HG03520 (cell line): Measurements from ENCODE around the gene VANGL1.

Source experiments
- ATAC-seq: cut with Tn5 transposase; IDR thresholded peaks from one replicate; pipeline ENCODE4 v1.9.1; 2021; ENCODE audit warnings: mild to moderate bottlenecking, moderate library complexity; ENCODE audit not compliant: unreplicated experiment

The VANGL1 gene

DNA sequence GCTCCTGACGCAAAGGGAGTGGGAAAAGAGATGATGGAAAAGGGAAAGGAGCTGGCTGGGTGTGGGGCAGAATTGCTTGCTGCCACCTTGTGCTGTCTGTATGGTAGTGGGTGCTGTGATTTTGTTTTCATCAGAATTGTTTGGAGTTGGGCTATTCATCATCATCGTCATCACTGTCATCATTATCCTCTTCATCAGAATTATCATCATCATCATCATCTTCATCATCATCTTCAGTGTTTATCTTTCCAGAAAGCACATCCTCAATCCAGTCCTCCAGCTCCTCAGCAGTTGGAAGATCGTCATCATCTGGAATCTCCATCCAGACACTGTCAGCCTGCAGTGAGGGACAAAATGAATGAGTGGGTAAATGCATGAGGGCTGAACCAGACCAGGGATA, 59.3 kb downstream of the VANGL1 start:
- ATAC-seq, result no peak

DNA sequence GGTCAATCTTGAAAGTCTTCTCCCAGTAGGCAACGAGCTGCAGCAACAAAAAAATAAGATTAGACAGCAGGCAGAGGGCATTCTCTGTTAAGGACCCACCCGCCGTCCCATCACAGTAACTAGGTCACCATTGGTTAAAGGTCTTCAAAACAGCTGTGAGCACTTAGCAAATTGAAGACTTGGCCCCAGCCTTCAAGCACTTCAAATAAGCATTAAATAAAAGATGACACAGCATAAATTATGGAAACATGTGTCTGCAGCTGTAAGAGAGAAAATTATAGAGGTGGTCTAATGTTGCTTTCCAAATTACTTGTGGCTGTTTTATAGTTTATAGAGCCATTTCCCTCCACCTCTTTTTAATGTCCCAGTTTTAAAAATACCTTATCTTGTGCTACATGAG, 61.2 kb downstream of the VANGL1 start:
- no peak for ATAC-seq

DNA sequence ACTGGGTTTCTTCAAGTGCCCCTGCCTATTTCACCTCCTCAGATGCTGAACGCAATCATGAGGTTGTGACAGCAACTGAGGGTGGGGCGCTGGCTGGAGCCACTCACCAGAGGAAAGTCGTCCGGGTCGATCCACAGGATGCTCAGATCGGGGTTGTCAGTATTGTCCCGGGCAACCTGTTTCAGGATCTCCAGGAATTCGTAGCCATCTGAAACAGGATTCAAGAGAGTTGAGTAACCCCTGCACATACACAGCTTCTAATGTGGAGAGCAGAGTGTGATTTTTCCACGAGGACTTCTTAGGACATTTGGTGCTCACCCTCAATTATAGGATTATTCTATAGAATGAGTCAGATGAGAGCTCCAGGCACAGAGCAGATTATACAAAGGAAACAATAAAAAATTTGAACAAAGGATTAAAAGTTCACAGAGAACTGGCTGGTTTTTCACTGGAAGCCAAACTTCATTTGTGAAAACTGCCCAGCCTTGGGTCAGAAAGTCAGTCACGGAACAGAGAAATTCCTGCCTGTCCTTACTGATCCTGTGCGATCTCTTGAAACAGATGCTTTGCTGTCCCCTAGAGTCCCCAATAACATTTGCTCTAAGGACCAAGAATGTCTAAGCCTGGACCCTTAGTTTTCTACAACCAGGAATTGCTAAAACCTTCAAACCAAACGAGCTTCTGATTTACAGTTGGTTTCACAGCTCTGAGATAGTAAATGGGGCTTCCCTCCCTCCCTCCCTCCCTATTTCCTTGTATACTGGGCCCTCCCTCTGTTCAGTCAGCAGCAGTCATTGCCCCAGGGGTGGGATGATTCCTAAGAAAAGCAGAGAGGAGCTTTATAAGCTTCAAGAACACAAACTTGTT, 63.5 kb downstream of the VANGL1 start:
- no peak for ATAC-seq

DNA sequence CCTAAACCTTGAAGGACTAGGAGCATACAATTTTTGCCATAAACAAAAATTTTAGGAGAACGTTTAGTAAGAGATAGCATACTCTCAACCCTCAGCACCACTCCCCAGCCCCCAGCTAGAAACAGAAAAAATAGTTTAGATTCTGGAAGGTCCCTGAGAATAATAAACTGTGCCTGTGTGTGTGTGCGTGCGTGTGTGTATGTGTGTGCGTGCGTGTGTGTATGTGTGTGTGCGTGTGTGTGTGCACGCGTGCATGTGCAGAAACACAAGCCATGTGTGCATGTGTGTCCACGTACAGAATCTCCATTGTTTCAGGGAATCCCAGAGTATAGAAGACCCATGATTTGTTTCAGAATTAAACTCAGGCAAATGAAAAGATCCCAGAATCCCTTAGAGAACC, 64.2 kb downstream of the VANGL1 start:
- no peak for ATAC-seq

DNA sequence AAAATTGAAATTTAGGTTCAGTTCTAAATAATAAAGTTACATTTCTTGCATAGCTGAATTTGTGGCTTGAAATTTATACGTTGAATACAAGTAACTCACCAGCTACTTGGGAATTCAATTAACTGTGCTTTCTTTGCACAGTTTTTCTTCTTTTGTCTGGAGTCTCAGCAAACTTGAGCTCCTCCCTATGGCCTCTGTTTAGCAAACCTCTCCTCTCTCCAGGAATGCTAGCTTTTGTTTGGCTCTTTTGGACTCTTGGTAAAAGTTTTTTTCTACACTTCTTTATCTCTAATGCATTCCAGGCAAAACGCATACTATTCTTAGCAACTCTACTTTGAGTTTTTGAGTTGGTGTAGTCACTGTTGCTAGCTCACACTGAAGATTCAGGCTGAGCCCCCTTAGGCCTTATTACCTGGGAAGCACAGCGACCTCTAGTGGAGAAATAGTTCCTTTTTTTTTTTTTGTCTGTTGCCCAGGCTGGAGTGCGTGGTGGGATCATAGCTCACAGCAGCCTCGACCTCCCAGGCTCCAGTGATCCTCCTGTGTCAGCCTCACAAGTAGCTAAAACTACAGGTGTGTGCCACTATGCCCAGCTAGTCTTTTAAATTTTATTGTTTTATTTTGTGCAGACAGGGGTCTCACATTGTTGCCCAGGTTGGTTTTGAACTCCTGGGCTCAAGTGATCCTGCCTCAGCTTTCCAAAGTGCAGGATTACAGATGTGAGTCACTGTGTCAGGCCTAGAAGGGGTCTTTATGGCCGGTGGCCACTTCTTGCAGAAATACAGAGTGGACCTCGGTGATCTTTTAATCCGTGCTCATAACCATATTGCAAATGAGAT, 65.0 kb downstream of the VANGL1 start:
- no peak for ATAC-seq

DNA sequence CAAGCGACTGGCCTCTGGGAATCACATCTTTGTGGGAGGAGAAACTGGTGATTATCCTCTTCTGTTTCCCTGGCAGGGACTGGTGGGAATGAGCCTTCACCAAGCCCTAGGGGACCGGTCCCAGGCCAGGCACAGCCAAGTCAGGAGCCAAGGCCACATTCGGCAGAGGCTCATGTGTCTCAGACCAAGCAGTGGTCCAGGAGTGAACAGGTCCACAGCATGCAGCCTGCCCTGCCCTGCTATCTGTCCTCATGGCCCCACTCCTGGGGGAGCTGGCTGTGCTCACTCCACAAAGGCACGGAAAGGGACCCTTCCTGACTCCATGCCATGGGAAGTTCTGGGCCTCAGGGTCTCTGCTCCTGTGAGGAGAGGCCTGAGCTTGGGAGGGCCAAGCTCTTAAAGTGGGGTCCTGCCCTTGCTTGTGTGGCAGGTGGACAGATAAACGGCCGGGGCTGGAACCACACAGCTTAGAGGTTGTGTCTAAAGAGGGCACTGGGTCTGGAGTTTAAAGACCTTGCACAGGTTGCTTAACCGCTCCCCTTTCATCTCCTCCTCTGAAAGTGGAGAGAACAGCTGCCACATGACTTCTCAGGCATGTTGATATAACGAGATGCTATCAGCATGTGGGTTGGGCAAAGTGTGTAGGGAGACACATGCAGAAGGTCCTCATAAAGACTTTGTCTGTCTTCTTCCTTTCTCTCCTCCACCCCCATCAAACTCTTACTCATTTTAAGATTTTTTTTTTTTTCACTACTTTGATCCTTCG, 69.3 kb downstream of the VANGL1 start:
- ATAC-seq, result no peak

DNA sequence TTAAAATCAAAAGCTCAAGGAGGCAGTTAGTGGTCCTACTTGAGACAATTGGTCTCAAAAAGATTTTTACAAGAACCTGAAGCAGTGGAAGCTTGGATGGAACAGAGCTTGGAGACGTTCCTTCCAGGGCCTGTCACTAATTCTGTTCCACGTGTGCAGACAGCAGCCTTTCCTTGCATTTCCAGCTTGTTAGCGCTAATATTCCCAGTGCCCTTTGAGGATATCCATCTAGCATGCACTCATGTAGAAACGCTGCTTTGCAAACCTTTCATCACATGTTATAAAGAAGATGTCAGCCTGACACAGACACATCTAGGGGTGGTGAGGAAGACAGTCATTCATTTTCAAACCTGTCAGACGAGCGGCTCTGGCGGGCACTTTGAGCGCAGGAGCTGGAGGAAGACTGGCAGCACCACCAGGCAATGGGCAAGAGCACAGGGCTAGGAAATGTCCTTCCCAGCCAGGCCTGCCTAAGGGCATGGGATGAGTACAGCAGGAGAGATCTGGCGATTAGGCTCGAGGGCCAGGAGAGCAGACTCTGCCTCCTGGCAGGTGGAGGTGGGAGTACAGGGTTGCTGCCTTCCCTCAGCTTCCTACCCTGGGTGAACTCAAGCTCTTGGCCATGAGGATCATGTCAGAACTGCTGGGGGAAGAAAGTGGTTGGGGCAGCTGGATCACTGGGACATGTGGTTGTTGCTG, 71.3 kb downstream of the VANGL1 start:
- ATAC-seq, result no peak

DNA sequence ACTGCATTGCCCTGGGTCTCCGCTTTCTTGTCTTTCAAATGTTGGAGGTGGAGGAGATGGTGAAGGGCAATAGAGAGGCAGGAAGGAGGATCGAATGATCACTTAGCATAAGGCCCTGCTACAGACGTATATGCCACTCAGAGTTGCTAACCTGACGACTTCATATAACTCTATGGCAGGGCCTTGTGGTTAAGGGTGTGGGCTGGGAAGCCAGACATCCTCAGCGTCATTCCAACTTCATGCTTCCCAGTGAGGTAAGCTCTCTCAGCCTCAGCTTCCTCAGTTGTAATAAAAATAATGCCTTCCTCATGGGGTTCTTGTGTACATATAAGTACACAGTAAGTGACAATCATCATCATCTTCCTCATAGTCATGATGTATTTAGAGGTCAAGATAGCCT, 72.1 kb downstream of the VANGL1 start:
- no peak for ATAC-seq

DNA sequence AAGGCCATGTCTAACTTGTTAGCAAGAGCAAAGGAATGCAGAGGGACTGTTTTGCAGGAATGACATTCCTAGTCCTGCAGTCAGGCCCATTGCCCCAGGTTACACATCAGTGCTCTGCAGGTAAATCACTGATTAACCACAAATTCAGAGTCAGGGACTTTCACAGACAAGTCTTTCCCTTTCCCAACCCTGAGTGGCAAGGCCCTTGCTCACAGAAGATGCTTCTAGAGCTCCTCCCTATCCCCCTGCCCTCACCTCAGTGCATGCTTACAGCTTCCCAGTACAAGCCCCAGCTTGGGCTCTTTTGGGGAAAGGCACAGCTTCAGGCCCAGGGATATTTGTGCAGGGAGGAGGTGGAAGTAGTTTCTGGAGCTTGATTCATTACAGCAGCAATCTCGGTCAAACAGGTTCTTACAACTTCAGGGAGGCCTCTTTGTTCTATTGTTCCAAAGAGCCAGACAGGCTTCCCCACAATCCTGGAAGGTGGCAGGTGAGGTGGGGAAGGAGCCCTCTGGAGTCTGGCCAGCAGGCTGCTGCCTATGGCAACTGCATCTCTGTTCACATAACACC, 72.9 kb downstream of the VANGL1 start:
- no peak for ATAC-seq

DNA sequence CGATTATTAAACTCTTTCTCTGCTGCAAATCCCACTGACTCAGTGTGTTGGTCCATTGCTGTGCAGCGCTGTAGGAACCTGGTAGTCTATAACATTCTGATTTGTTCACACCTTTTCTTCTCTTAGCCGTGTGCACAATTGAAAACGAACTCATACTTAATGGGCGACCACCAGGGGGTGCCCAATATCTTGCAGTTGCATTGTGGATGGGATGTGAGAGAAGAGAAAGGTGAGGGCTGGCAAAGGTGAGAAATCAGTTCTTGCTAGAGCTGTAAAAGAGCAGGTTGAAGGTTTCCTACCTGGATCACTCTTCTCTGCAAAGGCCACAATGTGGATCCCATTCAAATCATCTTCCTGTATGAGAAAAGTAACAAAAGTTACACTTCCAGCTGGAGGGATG, 75.8 kb downstream of the VANGL1 start:
- ATAC-seq, result no peak

DNA sequence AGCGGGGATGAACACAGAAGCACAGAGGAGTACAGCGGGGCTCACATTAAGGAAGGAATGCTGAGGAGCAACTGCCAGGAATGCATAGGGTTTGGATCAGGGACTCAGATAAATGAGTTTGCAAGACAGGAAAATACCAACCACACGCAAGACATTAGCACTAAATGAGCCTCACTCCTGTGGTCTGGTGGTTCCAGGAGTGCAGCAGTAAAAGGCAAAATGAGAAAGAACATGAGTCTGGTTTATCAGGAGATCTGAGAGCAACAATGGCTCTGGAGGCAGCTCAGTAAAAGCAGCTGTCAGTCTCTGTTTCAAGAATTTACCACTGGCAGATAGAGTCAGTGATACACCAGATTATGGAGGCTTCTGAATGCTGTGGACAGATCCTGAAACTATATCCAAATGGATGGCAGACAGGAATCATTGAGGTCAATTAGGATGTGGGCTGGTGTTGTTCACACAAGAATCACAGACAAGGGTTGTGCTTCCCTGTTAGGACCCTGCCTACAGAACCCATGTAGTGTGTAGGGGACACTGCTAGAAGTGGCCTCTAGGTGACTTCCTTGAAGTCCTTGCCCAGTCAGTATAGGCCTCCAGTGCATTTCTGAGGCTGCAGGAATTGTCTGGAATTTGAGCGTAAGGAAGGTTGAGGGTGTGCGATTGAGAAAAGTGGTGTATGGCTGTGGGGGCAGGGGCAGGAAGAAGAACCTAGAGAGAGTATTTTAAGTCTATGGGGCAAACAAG, 76.4 kb downstream of the VANGL1 start:
- ATAC-seq, result no peak

DNA sequence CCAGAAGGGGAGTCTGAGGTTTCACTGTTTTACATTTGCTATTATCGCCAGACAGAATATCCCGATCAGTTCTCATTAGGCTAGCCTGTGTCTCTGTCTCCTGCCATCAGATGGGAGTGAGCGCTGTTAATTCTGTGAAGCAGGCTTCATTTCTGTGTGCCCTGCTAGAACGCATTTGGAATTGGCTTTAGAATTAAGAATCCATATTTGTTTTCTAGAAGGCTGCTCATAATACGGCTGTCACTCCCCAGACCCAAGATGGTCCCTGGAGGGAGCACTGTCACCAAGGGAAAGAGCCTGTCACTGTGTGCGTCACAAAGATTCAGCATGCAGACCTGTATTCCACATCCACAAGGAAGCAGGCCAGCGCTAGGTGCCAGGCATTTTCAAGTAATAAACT, 77.5 kb downstream of the VANGL1 start:
- no peak for ATAC-seq

DNA sequence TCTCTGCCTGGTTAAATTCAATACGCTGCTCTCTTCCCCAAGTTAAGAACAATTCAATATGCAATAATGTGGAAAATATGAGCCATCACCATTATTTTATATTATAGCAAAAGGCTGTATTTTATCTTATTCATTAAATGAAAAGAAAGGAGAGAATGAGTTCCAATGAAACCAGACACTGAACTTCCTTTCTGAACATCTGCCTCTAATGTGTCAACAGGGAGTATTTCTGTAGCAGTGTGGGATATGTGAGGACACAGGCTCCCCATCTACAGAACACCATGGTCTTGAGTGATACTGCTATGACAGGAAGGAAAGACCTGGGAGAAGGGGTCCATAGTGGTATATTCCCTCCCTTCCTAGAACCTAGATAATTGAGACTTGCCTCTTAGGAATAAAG, 80.5 kb downstream of the VANGL1 start:
- ATAC-seq, result no peak

DNA sequence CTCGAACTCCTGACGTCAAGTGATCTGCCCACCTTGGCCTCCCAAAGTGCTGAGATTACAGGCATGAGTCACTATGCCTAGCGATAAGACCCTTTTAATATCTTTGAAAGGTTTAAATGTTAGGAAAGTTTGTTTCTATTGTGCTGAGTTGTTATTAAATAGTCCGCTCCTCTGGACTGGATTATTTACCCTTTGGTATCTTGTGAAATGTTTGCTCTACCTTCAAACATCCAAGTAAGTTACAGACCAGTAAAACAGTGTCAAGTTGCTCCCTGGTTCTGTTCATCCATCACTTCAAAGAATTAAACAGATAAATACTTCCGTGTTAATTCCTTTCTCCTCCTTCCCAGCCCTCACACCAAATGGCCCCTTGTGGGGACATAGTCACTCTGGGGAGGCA, 82.0 kb downstream of the VANGL1 start:
- no peak for ATAC-seq

DNA sequence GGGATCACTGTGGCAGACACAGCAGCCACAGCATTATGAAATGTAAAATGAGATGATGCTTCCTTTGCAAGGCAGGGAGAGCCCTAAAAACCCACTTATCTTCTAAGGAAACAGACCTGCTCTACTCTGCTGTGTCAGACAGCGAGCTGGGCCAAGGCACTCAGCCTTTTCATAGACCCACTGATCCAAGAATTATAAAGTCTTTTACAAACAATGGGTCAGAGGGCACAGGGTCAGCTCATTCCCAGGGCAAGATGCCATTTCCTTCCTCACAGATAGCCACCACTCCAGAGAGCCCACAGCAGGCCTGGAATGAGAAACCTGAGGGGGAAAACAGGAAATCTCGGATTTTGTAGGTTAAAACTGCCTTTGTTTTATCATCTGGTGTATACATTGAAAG, 83.8 kb downstream of the VANGL1 start:
- no peak for ATAC-seq

DNA sequence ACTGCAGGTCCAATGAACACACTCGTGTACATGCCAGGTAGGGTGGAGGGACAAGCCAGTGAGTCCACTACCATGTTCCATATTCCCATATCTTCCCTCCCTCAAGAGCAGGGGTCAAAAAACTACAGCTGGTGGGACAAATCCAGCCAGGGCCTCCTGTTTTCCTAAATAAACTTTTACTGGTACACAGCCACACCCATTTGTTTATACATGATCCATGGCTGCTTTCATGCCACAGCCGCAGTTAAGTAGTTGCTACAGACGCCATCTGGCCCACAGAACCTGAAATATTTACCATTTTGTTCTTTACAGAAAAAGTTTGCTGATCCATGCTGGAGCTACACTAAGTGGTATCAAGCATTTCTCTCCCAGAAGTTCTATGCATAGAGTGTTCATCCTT, 84.4 kb downstream of the VANGL1 start:
- no peak for ATAC-seq

DNA sequence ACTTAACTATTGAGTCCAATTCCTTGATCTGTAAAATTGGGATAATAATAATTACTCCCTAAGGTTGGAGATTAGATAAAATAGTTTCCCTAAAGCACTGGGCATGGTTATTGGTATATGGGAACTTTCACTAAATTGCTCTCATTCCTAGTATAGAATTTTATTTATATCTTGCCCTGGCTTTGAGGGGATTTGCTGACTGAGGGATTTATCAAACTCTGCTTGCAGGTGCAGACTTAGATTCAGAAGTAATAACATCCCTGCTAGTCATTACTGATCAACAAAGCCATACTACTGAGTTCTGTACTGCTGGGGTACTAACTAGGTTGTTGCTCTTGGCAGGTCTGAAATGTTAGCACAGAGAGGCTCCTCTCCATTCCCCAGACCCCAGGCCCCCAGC, 84.8 kb downstream of the VANGL1 start:
- ATAC-seq, result no peak

DNA sequence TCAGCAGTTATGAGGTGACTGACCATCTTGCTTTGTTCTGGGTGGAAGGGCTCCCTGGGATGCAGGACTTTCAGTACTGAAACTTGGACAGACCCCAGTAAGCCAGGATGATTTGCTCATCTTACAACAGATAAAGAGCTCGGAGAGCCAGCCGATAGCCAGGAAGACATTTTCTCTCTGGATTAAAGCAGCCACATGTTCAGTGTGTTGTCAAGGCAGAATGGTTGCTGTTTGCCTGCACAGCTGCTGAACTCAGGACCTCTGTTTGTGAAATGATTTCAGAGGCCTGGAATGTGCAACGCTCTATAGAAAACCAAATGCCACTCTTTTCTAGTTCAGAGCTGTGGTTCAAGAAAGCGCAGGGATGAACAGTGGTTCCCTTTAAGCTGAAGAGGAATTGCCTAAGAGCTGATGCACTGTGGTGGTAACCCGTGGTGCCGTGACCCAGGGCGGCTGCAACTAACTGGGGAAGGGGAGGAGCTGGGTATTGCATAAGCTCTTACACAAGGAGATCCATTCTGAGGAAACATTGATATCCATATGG, 86.0 kb downstream of the VANGL1 start:
- ATAC-seq, result no peak

DNA sequence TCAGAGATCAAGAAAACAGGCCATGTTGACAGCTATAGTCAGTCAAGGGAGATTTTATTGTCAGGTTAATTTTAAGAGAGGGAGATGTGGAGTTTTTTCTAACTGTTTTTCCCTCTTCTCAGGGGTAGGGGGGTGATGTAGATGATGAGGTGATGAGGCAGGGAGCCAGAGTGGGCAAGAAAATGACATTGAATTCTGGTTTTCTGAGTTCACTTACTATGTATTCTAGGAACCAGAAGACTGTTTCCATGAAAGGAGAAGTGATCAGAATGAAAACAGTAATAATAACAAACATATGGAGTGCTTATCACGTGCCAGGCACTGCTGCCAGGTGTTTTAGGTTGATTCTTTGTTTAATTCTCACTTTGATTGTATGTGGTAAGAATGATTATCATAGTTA, 86.6 kb downstream of the VANGL1 start:
- no peak for ATAC-seq

DNA sequence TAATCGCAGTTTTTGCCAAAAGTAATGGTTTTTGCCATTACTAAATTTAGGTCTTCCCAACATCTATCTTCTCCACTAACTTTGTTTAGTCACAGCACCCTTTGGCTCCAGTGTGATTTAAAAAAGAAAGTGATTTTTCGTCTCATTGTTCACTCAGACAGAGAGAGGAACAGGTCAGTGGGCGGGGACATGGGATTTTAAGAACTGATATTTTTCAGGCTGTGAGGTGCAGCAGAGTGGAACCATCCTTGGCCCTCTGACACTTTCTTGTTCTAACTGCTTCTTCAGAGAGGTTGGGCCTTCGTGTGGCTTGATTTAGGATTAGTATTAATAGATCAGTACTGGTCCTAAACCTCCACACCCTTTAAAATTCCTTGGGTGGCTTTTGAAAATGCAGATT, 88.0 kb downstream of the VANGL1 start:
- peak; percentile 93 for ATAC-seq
